K562 (cell line): ENCODE measurements around the gene HSPA8. TPM values are rescaled to one million over a fixed set of nuclear protein-coding genes. Genes with fewer than 3 reads are reported as not detected.

Experiments used
- CREBBP ChIP-seq: IDR thresholded peaks from one replicate; pipeline ENCODE4 v1.6.1; 2012; ENCODE audit warnings: low read depth, mild to moderate bottlenecking, control low read depth, inconsistent platforms, low read length
- FIP1L1 ChIP-seq: fragments of 200-400 bp; formaldehyde crosslinking; IDR thresholded peaks from 2 replicates; pipeline ENCODE4 v1.6.1; 2018; ENCODE audit warnings: mild to moderate bottlenecking, low read depth, low read length; ENCODE audit not compliant: poor library complexity, severe bottlenecking
- FOXA3 ChIP-seq, 2 experiments: fragments of 450-650 bp in 1 of 2; sonication (generic) in 1 of 2; formaldehyde crosslinking; IDR thresholded peaks in 1 of 2; conservative IDR thresholded peaks in 1 of 2; 2 replicates each; pipeline versions ENCODE4 v1.4.0 to v1.8.0; 2020 to 2022; ENCODE audit warnings: mild to moderate bottlenecking in 2 of 2, missing genetic modification reagents in 1 of 2
- POLR2AphosphoS5 ChIP-seq: IDR thresholded peaks from 2 replicates; pipeline ENCODE4 v1.6.1; 2011; ENCODE audit warnings: mild to moderate bottlenecking, low read depth, low read length, moderate library complexity; ENCODE audit not compliant: control insufficient read depth, insufficient read depth
- POLR2H ChIP-seq: IDR thresholded peaks from 2 replicates; pipeline ENCODE4 v1.6.1; 2016; ENCODE audit warnings: missing genetic modification characterization, low read depth, mild to moderate bottlenecking, control low read depth, missing compliant biosample characterization, moderate library complexity
- TAL1 ChIP-seq: fragments of 450-650 bp; IDR thresholded peaks from 2 replicates; pipeline ENCODE4 v1.6.1; 2016; ENCODE audit warnings: mild to moderate bottlenecking
- ZNF133 ChIP-seq: fragments of 250-450 bp; sonication (Bioruptor Pico); IDR thresholded peaks from 2 replicates; pipeline ENCODE4 v1.4.0; 2020; ENCODE audit warnings: mild to moderate bottlenecking
- ZNF764 ChIP-seq: fragments of 250-450 bp; sonication (Bioruptor Pico); IDR thresholded peaks from 2 replicates; pipeline ENCODE4 v1.4.0; 2020; ENCODE audit warnings: low read depth, mild to moderate bottlenecking, moderate library complexity
- polyA plus RNA-seq, 8 experiments: library from polyadenylated mRNA; depleted of rRNA in 4 of 8; stranded (reverse) in 5 of 8; unstranded in 3 of 8; fragments of >200 nt; fragmentation: Nextera tagmentation in 2 of 8; fragmentation: Illumina TruSeq in 1 of 8; extraction: Ambion mirVana in 2 of 8; extraction: Trizol in 1 of 8; gene quantifications; 2 replicates each; pipeline versions ENCODE4 v1.2.1 to v1.2.3, GENCODE V29; 2011 to 2014; ENCODE audit warnings: inconsistent platforms in 1 of 8, missing spikeins in 1 of 8
- total RNA-seq, 7 experiments: library from RNA; depleted of rRNA in 6 of 7; stranded (reverse); fragments of >200 nt in 6 of 7; fragmentation: Illumina TruSeq in 2 of 7; extraction: Trizol in 2 of 7; gene quantifications; 2 replicates each; pipeline versions ENCODE4 v1.2.1 to v1.2.3, GENCODE V29; 2011 to 2021; ENCODE audit warnings: low replicate concordance in 1 of 7
- TF ChIP-seq, protein P1 (sequence below), 2 experiments: IDR thresholded peaks in 1 of 2; conservative IDR thresholded peaks in 1 of 2; 2 replicates each; pipeline ENCODE4 v1.6.1; 2016; ENCODE audit warnings: low read depth in 2 of 2, mild to moderate bottlenecking in 1 of 2, missing compliant biosample characterization in 1 of 2, missing genetic modification characterization in 1 of 2, moderate library complexity in 1 of 2
- TF ChIP-seq, protein P2 (sequence below): sonication (generic); formaldehyde crosslinking; IDR thresholded peaks from 2 replicates; pipeline ENCODE4 v1.5.0; 2020; ENCODE audit warnings: missing genetic modification reagents
- TF ChIP-seq, protein P3 (sequence below): sonication (generic); formaldehyde crosslinking; IDR thresholded peaks from 2 replicates; pipeline ENCODE4 v1.8.1; 2023; ENCODE audit warnings: missing genetic modification reagents, mild to moderate bottlenecking, borderline replicate concordance
- TF ChIP-seq, protein P4 (sequence below): fragments of 150-350 bp; IDR thresholded peaks from 2 replicates; pipeline ENCODE4 v1.6.1; 2014; ENCODE audit warnings: low read depth, mild to moderate bottlenecking, low read length, borderline replicate concordance

HSPA8 gene
- total and polyA plus RNA-seq, 9 of the 15 experiments (the other 6 are each of a cell fraction or from before 2014, with no cell fraction given), result 1,250 to 3,966 (median 2,773) TPM

DNA sequence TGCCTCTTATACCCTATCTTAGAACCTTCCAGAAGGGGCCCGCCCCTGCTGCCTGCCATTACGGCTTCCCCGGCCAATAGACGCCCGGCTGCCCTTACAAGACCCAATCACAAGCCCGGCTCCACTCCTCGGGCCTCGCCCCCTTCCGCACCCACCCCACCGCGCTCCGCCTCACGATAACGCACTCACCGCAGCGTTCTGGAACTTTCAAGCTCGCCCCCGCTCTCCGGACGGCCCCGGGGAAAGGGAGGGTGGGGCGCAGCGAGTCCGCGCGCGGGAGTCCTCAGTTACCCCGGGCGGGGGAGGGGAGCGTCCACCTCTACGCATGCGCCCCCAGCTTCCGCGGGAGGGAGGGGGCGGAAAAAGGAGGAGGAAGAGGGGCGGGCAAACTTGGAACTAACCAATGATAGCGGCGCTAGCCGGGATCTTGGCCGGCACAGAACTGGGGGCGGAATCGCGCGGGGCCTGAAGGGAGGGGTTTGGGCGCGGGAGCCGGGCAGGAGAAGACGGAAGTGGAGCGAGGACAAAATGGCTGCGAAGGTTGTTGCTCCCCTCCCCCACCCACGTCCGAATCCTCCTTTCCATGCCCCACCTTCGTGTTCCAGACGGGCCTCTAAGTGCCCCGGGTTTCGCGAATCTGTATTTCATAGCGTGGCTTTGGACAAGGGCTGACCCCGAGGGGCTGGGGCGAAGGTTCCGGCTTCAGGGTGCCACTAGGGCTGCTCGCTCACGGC lies 389 bp upstream of the HSPA8 start (continued):
- TF ChIP-seq, protein P1, sequence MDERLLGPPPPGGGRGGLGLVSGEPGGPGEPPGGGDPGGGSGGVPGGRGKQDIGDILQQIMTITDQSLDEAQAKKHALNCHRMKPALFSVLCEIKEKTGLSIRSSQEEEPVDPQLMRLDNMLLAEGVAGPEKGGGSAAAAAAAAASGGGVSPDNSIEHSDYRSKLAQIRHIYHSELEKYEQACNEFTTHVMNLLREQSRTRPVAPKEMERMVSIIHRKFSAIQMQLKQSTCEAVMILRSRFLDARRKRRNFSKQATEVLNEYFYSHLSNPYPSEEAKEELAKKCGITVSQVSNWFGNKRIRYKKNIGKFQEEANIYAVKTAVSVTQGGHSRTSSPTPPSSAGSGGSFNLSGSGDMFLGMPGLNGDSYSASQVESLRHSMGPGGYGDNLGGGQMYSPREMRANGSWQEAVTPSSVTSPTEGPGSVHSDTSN (CRISPR knock-in tag; IDR thresholded peaks at IDR 0.05; ENCODE audit: low read depth), result no peak
- TF ChIP-seq, protein P1 (tag; conservative IDR thresholded peaks at IDR 0.05; ENCODE audit: low read depth), result peak; percentile 58
- TF ChIP-seq, protein P2, sequence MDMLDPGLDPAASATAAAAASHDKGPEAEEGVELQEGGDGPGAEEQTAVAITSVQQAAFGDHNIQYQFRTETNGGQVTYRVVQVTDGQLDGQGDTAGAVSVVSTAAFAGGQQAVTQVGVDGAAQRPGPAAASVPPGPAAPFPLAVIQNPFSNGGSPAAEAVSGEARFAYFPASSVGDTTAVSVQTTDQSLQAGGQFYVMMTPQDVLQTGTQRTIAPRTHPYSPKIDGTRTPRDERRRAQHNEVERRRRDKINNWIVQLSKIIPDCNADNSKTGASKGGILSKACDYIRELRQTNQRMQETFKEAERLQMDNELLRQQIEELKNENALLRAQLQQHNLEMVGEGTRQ (CRISPR knock-in tag), result no peak
- TF ChIP-seq FIP1L1 (peak; percentile 36), ZNF764 (no peak), FOXA3 (CRISPR knock-in tag; conservative IDR thresholded peaks at IDR 0.05 in 1 of 2, IDR thresholded peaks at IDR 0.05 in 1 of 2) (peak in 1 of 2 experiments; percentile 45; a peak in 1 of 4 replicates), POLR2AphosphoS5 (peak; percentile 39; the same call in 1 of the 2 replicates), ZNF133 (no peak), CREBBP (no peak), POLR2H (peak; percentile 61; the same call in 1 of the 2 replicates), TAL1 (0 out of 2 replicates have a peak, but pooled peaks have one; percentile 4)
- TF ChIP-seq, protein P3, sequence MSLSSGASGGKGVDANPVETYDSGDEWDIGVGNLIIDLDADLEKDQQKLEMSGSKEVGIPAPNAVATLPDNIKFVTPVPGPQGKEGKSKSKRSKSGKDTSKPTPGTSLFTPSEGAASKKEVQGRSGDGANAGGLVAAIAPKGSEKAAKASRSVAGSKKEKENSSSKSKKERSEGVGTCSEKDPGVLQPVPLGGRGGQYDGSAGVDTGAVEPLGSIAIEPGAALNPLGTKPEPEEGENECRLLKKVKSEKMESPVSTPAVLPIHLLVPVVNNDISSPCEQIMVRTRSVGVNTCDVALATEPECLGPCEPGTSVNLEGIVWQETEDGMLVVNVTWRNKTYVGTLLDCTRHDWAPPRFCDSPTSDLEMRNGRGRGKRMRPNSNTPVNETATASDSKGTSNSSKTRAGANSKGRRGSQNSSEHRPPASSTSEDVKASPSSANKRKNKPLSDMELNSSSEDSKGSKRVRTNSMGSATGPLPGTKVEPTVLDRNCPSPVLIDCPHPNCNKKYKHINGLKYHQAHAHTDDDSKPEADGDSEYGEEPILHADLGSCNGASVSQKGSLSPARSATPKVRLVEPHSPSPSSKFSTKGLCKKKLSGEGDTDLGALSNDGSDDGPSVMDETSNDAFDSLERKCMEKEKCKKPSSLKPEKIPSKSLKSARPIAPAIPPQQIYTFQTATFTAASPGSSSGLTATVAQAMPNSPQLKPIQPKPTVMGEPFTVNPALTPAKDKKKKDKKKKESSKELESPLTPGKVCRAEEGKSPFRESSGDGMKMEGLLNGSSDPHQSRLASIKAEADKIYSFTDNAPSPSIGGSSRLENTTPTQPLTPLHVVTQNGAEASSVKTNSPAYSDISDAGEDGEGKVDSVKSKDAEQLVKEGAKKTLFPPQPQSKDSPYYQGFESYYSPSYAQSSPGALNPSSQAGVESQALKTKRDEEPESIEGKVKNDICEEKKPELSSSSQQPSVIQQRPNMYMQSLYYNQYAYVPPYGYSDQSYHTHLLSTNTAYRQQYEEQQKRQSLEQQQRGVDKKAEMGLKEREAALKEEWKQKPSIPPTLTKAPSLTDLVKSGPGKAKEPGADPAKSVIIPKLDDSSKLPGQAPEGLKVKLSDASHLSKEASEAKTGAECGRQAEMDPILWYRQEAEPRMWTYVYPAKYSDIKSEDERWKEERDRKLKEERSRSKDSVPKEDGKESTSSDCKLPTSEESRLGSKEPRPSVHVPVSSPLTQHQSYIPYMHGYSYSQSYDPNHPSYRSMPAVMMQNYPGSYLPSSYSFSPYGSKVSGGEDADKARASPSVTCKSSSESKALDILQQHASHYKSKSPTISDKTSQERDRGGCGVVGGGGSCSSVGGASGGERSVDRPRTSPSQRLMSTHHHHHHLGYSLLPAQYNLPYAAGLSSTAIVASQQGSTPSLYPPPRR (CRISPR knock-in tag), result no peak
- TF ChIP-seq, protein P4, sequence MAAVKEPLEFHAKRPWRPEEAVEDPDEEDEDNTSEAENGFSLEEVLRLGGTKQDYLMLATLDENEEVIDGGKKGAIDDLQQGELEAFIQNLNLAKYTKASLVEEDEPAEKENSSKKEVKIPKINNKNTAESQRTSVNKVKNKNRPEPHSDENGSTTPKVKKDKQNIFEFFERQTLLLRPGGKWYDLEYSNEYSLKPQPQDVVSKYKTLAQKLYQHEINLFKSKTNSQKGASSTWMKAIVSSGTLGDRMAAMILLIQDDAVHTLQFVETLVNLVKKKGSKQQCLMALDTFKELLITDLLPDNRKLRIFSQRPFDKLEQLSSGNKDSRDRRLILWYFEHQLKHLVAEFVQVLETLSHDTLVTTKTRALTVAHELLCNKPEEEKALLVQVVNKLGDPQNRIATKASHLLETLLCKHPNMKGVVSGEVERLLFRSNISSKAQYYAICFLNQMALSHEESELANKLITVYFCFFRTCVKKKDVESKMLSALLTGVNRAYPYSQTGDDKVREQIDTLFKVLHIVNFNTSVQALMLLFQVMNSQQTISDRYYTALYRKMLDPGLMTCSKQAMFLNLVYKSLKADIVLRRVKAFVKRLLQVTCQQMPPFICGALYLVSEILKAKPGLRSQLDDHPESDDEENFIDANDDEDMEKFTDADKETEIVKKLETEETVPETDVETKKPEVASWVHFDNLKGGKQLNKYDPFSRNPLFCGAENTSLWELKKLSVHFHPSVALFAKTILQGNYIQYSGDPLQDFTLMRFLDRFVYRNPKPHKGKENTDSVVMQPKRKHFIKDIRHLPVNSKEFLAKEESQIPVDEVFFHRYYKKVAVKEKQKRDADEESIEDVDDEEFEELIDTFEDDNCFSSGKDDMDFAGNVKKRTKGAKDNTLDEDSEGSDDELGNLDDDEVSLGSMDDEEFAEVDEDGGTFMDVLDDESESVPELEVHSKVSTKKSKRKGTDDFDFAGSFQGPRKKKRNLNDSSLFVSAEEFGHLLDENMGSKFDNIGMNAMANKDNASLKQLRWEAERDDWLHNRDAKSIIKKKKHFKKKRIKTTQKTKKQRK, result no peak
